H9 (cell line): ENCODE measurements around the gene PARP1. TPM values are rescaled to one million over a fixed set of nuclear protein-coding genes. Genes with fewer than 3 reads are reported as not detected.

Experiments used
- DNase-seq: peaks from one replicate; pipeline ENCODE4 v3.0.0-alpha.2; 2017
- H2AFZ ChIP-seq: one replicate; pipeline ENCODE4 v1.6.1; 2013; ENCODE audit warnings: mild to moderate bottlenecking, low read length, control low read depth, moderate library complexity
- H2AK5ac ChIP-seq: 2 replicates; pipeline ENCODE4 v1.6.1; 2013; ENCODE audit warnings: low read length, control low read depth, mixed read lengths; ENCODE audit not compliant: insufficient read length
- H2BK120ac ChIP-seq: one replicate; pipeline ENCODE4 v1.6.1; 2013; ENCODE audit warnings: low read depth, mild to moderate bottlenecking, low read length, control low read depth, inconsistent platforms; ENCODE audit not compliant: poor library complexity, severe bottlenecking
- H2BK12ac ChIP-seq: 2 replicates; pipeline ENCODE4 v1.6.1; 2013; ENCODE audit warnings: low read length, control low read depth, mixed read lengths, low read depth; ENCODE audit not compliant: insufficient read length
- H2BK15ac ChIP-seq: 2 replicates; pipeline ENCODE4 v1.6.1; 2013; ENCODE audit warnings: low read depth, low read length, control low read depth
- H2BK20ac ChIP-seq: one replicate; pipeline ENCODE4 v1.6.1; 2013; ENCODE audit warnings: low read depth, mild to moderate bottlenecking, low read length, control low read depth, inconsistent platforms; ENCODE audit not compliant: poor library complexity, severe bottlenecking
- H2BK5ac ChIP-seq: 2 replicates; pipeline ENCODE4 v1.6.1; 2013; ENCODE audit warnings: low read length, control low read depth, mixed read lengths; ENCODE audit not compliant: insufficient read length
- H3K14ac ChIP-seq: 2 replicates; pipeline ENCODE4 v1.6.1; 2013; ENCODE audit warnings: low read length, control low read depth; ENCODE audit not compliant: insufficient read depth
- H3K18ac ChIP-seq: 2 replicates; pipeline ENCODE4 v1.6.1; 2013; ENCODE audit warnings: low read depth, mild to moderate bottlenecking, mixed read lengths, low read length, control low read depth; ENCODE audit not compliant: insufficient read length
- H3K23ac ChIP-seq: 2 replicates; pipeline ENCODE4 v1.6.1; 2013; ENCODE audit warnings: low read length, control low read depth, mixed read lengths, low read depth; ENCODE audit not compliant: insufficient read length
- H3K23me2 ChIP-seq: 2 replicates; pipeline ENCODE4 v1.6.1; 2013; ENCODE audit warnings: low read depth, mild to moderate bottlenecking, mixed read lengths, low read length, control low read depth; ENCODE audit not compliant: insufficient read length, poor library complexity, severe bottlenecking
- H3K27ac ChIP-seq: 2 replicates; pipeline ENCODE4 v1.5.1; 2013; ENCODE audit warnings: low read length, control low read depth, mixed read lengths, low read depth; ENCODE audit not compliant: insufficient read length
- H3K27me3 ChIP-seq: 2 replicates; pipeline ENCODE4 v1.6.1; 2013; ENCODE audit warnings: low read length, control low read depth, inconsistent platforms; ENCODE audit not compliant: insufficient read depth
- H3K4ac ChIP-seq: 2 replicates; pipeline ENCODE4 v1.6.1; 2013; ENCODE audit warnings: low read depth, mild to moderate bottlenecking, control low read depth, inconsistent platforms, low read length, moderate library complexity
- H3K4me1 ChIP-seq: 2 replicates; pipeline ENCODE4 v1.6.1; 2013; ENCODE audit warnings: low read length, control low read depth, inconsistent platforms; ENCODE audit not compliant: insufficient read depth
- H3K4me2 ChIP-seq: 2 replicates; pipeline ENCODE4 v1.6.1; 2013; ENCODE audit warnings: low read length, control low read depth, mixed read lengths; ENCODE audit not compliant: insufficient read length, insufficient read depth
- H3K56ac ChIP-seq: 2 replicates; pipeline ENCODE4 v1.6.1; 2013; ENCODE audit warnings: low read depth, mild to moderate bottlenecking, mixed read lengths, low read length, control low read depth; ENCODE audit not compliant: insufficient read length
- H3K79me1 ChIP-seq: 2 replicates; pipeline ENCODE4 v1.6.1; 2013; ENCODE audit warnings: low read depth, mild to moderate bottlenecking, moderate library complexity, low read length, control low read depth, inconsistent platforms; ENCODE audit not compliant: insufficient read depth, poor library complexity, severe bottlenecking
- H3K79me2 ChIP-seq: 2 replicates; pipeline ENCODE4 v1.6.1; 2013; ENCODE audit warnings: low read length, control low read depth, inconsistent platforms; ENCODE audit not compliant: insufficient read depth
- H3K9ac ChIP-seq: 2 replicates; pipeline ENCODE4 v1.6.1; 2013; ENCODE audit warnings: low read length, control low read depth, mixed read lengths; ENCODE audit not compliant: insufficient read length; ENCODE audit errors: extremely low read depth
- H3K9me3 ChIP-seq: one replicate; pipeline ENCODE4 v1.6.1; 2013; ENCODE audit warnings: low read depth, low read length, inconsistent platforms; ENCODE audit not compliant: control insufficient read depth
- H3T11ph ChIP-seq: one replicate; pipeline ENCODE4 v1.6.1; 2013; ENCODE audit warnings: mild to moderate bottlenecking, low read length, control low read depth, inconsistent platforms
- H4K20me1 ChIP-seq: one replicate; pipeline ENCODE4 v1.6.1; 2013; ENCODE audit not compliant: control insufficient read depth, insufficient read length, insufficient read depth
- H4K5ac ChIP-seq: 2 replicates; pipeline ENCODE4 v1.6.1; 2013; ENCODE audit warnings: low read depth, mild to moderate bottlenecking, mixed read lengths, low read length, control low read depth; ENCODE audit not compliant: insufficient read length
- H4K8ac ChIP-seq: replicated peaks from 2 replicates; pipeline ENCODE4 v1.6.1; 2013; ENCODE audit warnings: low read length, control low read depth, mixed read lengths, low read depth; ENCODE audit not compliant: insufficient read length
- H4K91ac ChIP-seq: 2 replicates; pipeline ENCODE4 v1.6.1; 2013; ENCODE audit warnings: low read depth, mild to moderate bottlenecking, moderate library complexity, mixed read lengths, low read length, control low read depth; ENCODE audit not compliant: insufficient read length
- H3K27ac Mint-ChIP-seq, 3 experiments: 2 replicates in 2 of 3; 3 replicates in 1 of 3; pipeline ENCODE4 v1.8.0; 2020 to 2021; ENCODE audit warnings: mixed read lengths in 3 of 3, mild to moderate bottlenecking in 1 of 3, moderate library complexity in 1 of 3
- H3K27me3 Mint-ChIP-seq: 2 replicates; pipeline ENCODE4 v1.8.0; 2021; ENCODE audit warnings: low read depth, mild to moderate bottlenecking, moderate library complexity, mixed read lengths
- H3K36me3 Mint-ChIP-seq, 3 experiments: 2 replicates in 2 of 3; 3 replicates in 1 of 3; pipeline ENCODE4 v1.8.0; 2020 to 2021; ENCODE audit warnings: low read depth in 3 of 3, mixed read lengths in 3 of 3; ENCODE audit not compliant: insufficient read depth in 1 of 3
- H3K4me1 Mint-ChIP-seq, 2 experiments: 2 replicates each; pipeline ENCODE4 v1.8.0; 2020; ENCODE audit warnings: mixed read lengths in 2 of 2
- H3K4me3 Mint-ChIP-seq, 2 experiments: 2 replicates in 1 of 2; 3 replicates in 1 of 2; pipeline ENCODE4 v1.8.0; 2020 to 2021; ENCODE audit warnings: mild to moderate bottlenecking in 2 of 2, mixed read lengths in 2 of 2, moderate library complexity in 1 of 2
- H3K9me3 Mint-ChIP-seq, 2 experiments: 2 replicates in 1 of 2; 3 replicates in 1 of 2; pipeline ENCODE4 v1.8.0; 2020; ENCODE audit warnings: mild to moderate bottlenecking in 2 of 2, mixed read lengths in 2 of 2, moderate library complexity in 1 of 2
- WGBS: extraction: QIAGEN DNeasy Blood & Tissue Kit; methylation state at CpG from one replicate; pipeline ENCODE4 v1.1.7; 2013; ENCODE audit warnings: missing lambda C conversion rate, low lambda C conversion rate, mixed read lengths; ENCODE audit not compliant: insufficient read length; ENCODE audit errors: extremely low coverage; 5-methylcytosine and 5-hydroxymethylcytosine counted together
- total RNA-seq: library from RNA; stranded (reverse); gene quantifications from 2 replicates; pipeline ENCODE4 v1.2.1, GENCODE V29; 2021
- TF ChIP-seq, protein P1 (sequence below): fragments of 200-600 bp; sonication (generic); conservative IDR thresholded peaks from 3 replicates; pipeline ENCODE4 v1.8.0; 2021; ENCODE audit warnings: antibody characterized with exemption, mild to moderate bottlenecking

PARP1 gene
- total RNA-seq, 1 experiment from 2014 or later: 337 TPM

DNA sequence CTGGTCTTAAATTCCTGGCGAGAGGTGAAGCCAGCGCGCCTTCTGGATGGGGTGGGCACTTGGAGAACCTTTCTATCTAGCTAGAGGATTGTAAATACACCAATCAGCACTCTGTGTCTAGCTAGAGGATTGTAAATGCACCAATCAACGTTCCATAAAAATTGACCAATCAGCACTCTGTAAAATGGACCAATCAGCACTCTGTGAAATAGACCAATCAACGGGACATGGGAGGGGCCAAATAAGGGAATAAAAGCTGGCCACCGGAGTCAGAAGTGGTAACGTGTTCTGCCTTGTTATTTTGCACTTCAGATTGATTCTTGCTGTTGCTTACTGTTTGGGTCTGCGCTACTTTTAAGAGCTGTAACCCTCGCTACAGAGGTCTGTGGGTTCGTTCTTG, 87.0 kb downstream of the PARP1 start:
- peaks cover 3% of the 10 kb centered on the region for H3K27me3 Mint-ChIP-seq
- no peaks in the 10 kb centered on the region for H3K36me3 Mint-ChIP-seq
- no peak overlapping the region for H3K27ac Mint-ChIP-seq
- no peaks in the 10 kb centered on the region for H3K9me3 ChIP-seq
- H2BK20ac ChIP-seq: no peak overlapping the region
- no peak overlapping the region for H3T11ph ChIP-seq
- no peak overlapping the region for H3K18ac ChIP-seq
- H3K4ac ChIP-seq: no peak overlapping the region
- no peak overlapping the region for H3K9ac ChIP-seq
- WGBS: no CpG with 5 or more reads among the region's 10 CpGs
- H2AFZ ChIP-seq: no peak overlapping the region
- H3K4me1 Mint-ChIP-seq: no peaks in the 10 kb centered on the region; a peak in 1 of 4 replicates
- no peaks in the 10 kb centered on the region for H3K79me1 ChIP-seq
- H3K9me3 Mint-ChIP-seq: peaks cover 0 to 3% of the 10 kb centered on the region in 2 experiments; a peak in 1 of 5 replicates
- H2BK120ac ChIP-seq: no peak overlapping the region
- no peak overlapping the region for H2BK15ac ChIP-seq
- H2BK12ac ChIP-seq: no peak overlapping the region
- no peaks in the 10 kb centered on the region for H3K79me2 ChIP-seq
- H3K14ac ChIP-seq: no peak overlapping the region
- H3K23me2 ChIP-seq: no peaks in the 10 kb centered on the region
- H3K4me1 ChIP-seq: no peaks in the 10 kb centered on the region
- no peak overlapping the region for H3K27ac ChIP-seq
- no peak overlapping the region for H4K5ac ChIP-seq
- TF ChIP-seq, protein P1, sequence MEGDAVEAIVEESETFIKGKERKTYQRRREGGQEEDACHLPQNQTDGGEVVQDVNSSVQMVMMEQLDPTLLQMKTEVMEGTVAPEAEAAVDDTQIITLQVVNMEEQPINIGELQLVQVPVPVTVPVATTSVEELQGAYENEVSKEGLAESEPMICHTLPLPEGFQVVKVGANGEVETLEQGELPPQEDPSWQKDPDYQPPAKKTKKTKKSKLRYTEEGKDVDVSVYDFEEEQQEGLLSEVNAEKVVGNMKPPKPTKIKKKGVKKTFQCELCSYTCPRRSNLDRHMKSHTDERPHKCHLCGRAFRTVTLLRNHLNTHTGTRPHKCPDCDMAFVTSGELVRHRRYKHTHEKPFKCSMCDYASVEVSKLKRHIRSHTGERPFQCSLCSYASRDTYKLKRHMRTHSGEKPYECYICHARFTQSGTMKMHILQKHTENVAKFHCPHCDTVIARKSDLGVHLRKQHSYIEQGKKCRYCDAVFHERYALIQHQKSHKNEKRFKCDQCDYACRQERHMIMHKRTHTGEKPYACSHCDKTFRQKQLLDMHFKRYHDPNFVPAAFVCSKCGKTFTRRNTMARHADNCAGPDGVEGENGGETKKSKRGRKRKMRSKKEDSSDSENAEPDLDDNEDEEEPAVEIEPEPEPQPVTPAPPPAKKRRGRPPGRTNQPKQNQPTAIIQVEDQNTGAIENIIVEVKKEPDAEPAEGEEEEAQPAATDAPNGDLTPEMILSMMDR: no peak
- H3K23ac ChIP-seq: no peak overlapping the region
- no peak for DNase-seq
- H3K56ac ChIP-seq: no peak overlapping the region
- H2AK5ac ChIP-seq: no peak overlapping the region
- H3K4me2 ChIP-seq: no peak overlapping the region
- H4K8ac ChIP-seq: no peak overlapping the region
- no peaks in the 10 kb centered on the region for H3K27me3 ChIP-seq
- H4K20me1 ChIP-seq: no peaks in the 10 kb centered on the region
- no peak overlapping the region for H2BK5ac ChIP-seq
- H4K91ac ChIP-seq: no peak overlapping the region
- no peak overlapping the region for H3K4me3 Mint-ChIP-seq
